Esophagus (tissue), 2 donors: Measurements from ENCODE around the gene ZNF787. TPM values are rescaled to one million over a fixed set of nuclear protein-coding genes. Genes with fewer than 3 reads are reported as not detected.
"Not testable (repeated sequence)": the region's sequence is repeated elsewhere in the genome, so short reads cannot be mapped to it uniquely, and the experiment has no call there.

Experiments used
- H3K27ac ChIP-seq, 2 donors: one replicate each; pipeline ENCODE4 v1.5.1; 2013; ENCODE audit warnings: low read depth in 2 of 2, mild to moderate bottlenecking in 2 of 2, inconsistent platforms in 1 of 2, low read length in 1 of 2, moderate library complexity in 1 of 2
- H3K27me3 ChIP-seq, 2 donors: one replicate each; pipeline ENCODE4 v1.6.1; 2013; ENCODE audit warnings: low read length in 2 of 2, control low read depth in 1 of 2, mild to moderate bottlenecking in 1 of 2; ENCODE audit not compliant: insufficient read depth in 2 of 2, control insufficient read depth in 1 of 2
- H3K36me3 ChIP-seq, 2 donors: one replicate each; pipeline ENCODE4 v1.6.1; 2013; ENCODE audit warnings: low read length in 1 of 2; ENCODE audit not compliant: control insufficient read depth in 2 of 2, insufficient read depth in 2 of 2
- H3K4me1 ChIP-seq, 2 donors: one replicate each; pipeline ENCODE4 v1.6.1; 2013; ENCODE audit warnings: low read length in 1 of 2; ENCODE audit not compliant: control insufficient read depth in 2 of 2, insufficient read depth in 2 of 2
- H3K4me3 ChIP-seq, 2 donors: one replicate each; pipeline ENCODE4 v1.5.1; 2013; ENCODE audit warnings: low read length in 2 of 2, mild to moderate bottlenecking in 2 of 2, low read depth in 1 of 2, moderate library complexity in 1 of 2
- H3K9me3 ChIP-seq, 2 donors: one replicate each; pipeline ENCODE4 v1.6.1; 2013; ENCODE audit warnings: mild to moderate bottlenecking in 2 of 2, low read depth in 1 of 2, low read length in 1 of 2, moderate library complexity in 1 of 2; ENCODE audit not compliant: control insufficient read depth in 2 of 2, insufficient read depth in 1 of 2
- WGBS, 2 donors: extraction: QIAGEN DNeasy Blood & Tissue Kit; methylation state at CpG; one replicate each; pipeline ENCODE4 v1.1.7; 2013; 5-methylcytosine and 5-hydroxymethylcytosine counted together
- polyA plus RNA-seq, 2 donors: library from polyadenylated mRNA; stranded (reverse); fragments of 200-250 nt; gene quantifications; one replicate each; pipeline ENCODE4 v1.2.3, GENCODE V29; 2013
- donor health status: healthy with polysubstance abuse.
- donor health status: Bipolar disorder and iron deficiency.

The ZNF787 gene
- polyA plus RNA-seq, 2 donors = 17.0 to 19.0 TPM

DNA sequence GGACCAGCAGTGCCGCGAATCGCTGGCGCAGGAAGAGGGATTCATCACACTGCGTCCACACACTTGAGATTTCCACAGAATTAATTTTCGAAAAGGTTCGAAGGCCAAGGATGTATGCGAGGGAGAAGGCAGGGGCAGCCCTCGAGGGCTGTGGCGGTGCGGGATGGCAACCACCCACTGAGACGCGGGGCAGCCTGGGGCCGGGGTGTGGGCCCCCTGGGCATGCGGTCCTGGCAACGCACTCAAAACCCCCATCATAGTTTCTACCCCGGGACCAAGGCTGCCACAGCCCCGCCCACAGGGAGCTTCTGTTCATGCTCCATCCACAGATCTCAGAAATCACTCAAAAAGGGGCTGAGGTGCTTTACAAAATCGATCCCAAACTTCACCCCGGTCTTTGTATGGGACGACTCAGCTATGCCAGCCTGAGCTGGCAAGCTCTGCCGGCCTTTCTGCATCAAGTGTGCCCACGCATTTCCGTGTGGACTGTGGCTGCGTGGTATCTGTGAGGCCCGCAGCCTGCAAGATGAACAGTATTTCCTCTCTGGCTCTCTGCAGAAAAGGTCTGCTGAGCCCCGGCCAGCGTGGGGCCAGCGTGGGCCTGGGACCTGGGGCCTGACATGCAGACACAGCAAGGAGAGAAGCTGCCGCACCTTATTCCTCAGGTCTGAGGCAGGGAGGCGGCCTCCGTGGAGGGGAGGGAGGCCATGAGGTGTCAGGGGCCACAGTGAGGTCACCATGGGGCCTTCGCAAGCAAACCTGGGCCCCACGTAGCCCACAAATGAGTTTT lies 19.2 kb downstream of the ZNF787 start:
- 85 to 86% methylated on average over 34 of the region's 34 CpGs for WGBS, 2 donors
- Histone ChIP-seq H3K4me1 (peaks cover 6% of the 10 kb centered on the region in 2 donors), H3K36me3 (peaks cover 0 to 46% of the 10 kb centered on the region in 2 donors)

GRCh38 chr19:56101095-56101494 lies 20.0 kb downstream of the ZNF787 start:
- Histone ChIP-seq H3K4me3 (no peak overlapping the region), H3K9me3 (no peaks in the 10 kb centered on the region), H3K27me3 (no peaks in the 10 kb centered on the region), H3K36me3 (peaks cover 0 to 48% of the 10 kb centered on the region in 2 donors), H3K27ac (no peak overlapping the region), H3K4me1 (peaks cover under 1 to 5% of the 10 kb centered on the region in 2 donors)
- 87% methylated on average over 25 of the region's 25 CpGs for WGBS, 2 donors

More for the DNA sequence above, 19.2 kb downstream of the ZNF787 start:
- H3K27me3 ChIP-seq = no peaks in the 10 kb centered on the region
- H3K4me3 ChIP-seq = no peak overlapping the region
- H3K9me3 ChIP-seq = no peaks in the 10 kb centered on the region
- no peak overlapping the region for H3K27ac ChIP-seq

- Histone ChIP-seq H3K36me3 (peaks cover 0 to 47% of the 10 kb centered on the region in 2 donors), H3K27ac (no peak overlapping the region), H3K4me1 (no peaks in the 10 kb centered on the region), H3K4me3 (no peak overlapping the region), H3K27me3 (no peaks in the 10 kb centered on the region), H3K9me3 (no peaks in the 10 kb centered on the region)
- 88 to 95% methylated on average over 29 to 31 of the region's 31 CpGs for WGBS, 2 donors
These were observed 21.2 kb downstream of the ZNF787 start for GRCh38 chr19:56099638-56100539.

DNA sequence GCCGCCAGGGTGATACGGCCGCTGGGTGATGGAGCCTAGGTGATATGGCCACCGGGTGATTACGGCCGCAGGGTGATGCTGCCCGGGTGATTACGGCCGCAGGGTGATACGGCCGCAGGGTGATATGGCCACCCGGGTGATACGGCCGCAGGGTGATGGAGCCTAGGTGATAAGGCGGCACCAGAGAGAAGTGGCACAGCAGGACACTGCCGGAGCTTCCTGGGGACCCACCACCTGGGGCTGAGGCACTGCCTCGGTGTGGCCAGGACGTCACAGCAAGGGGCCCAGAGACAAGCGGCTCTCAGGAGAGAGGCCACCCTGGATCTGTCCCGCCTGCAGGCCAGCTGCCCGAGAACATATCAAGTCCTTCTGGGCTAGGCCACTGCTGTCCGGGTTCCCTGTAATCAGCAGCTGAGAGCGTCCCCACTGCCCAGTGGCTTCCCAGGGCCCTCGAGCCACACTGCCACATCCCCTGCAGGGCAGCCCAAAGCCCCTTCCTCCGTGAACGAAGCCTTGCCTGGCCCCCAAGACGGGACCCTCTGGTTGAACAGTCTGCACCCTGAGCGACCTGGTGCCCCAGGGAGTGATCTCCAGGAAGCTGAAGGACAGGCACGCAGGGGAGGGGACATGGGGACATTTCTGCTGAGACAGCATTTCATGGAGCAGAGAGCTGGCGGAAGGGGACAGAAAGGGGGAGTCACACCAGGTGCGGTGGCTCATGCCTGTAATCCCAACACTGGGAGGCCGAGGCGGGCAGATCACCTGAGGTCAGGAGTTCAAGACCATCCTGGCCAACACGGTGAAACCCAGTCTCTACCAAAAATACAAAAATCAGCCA lies 22.1 kb downstream of the ZNF787 start:
- Histone ChIP-seq H3K4me3 (no peak overlapping the region), H3K4me1 (no peaks in the 10 kb centered on the region), H3K9me3 (no peaks in the 10 kb centered on the region), H3K27ac (no peak overlapping the region), H3K27me3 (no peaks in the 10 kb centered on the region), H3K36me3 (peaks cover 0 to 48% of the 10 kb centered on the region in 2 donors)
- 95% methylated on average over 31 to 34 of the region's 34 CpGs for WGBS, 2 donors

DNA sequence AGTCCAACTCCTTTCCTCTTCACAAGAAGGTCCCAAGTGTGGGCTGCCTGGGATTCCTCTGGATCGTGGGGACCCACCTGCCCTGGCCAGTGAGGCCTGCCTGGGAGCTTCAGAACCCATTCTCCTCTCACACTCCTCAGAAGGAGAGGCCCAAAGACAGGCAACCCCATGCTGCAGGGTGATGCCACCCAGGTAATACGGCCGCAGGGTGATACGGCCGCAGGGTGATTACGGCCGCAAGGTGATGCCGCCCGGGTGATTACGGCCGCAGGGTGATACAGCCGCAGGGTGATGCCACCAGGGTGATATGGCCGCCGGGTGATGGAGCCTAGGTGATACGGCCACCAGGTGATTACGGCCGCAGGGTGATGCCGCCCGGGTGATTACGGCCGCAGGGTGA lies 22.9 kb downstream of the ZNF787 start:
- H3K36me3 ChIP-seq = peaks cover 0 to 44% of the 10 kb centered on the region in 2 donors
- not testable (repeated sequence) for H3K27me3 ChIP-seq, H3K4me3 ChIP-seq, H3K4me1 ChIP-seq, H3K27ac ChIP-seq, H3K9me3 ChIP-seq
- WGBS, 2 donors = 95% methylated on average over 19 to 21 of the region's 21 CpGs

- WGBS, 2 donors = 89 to 97% methylated on average over 7 of the region's 7 CpGs
- Histone ChIP-seq H3K4me1 (no peaks in the 10 kb centered on the region), H3K27ac (no peak overlapping the region), H3K4me3 (no peak overlapping the region), H3K36me3 (peaks cover 0 to 42% of the 10 kb centered on the region in 2 donors), H3K9me3 (no peaks in the 10 kb centered on the region), H3K27me3 (no peaks in the 10 kb centered on the region)
These were observed 23.3 kb downstream of the ZNF787 start for GRCh38 chr19:56097776-56098175.

- Histone ChIP-seq H3K27ac (no peak overlapping the region), H3K27me3 (no peaks in the 10 kb centered on the region), H3K36me3 (peaks cover 0 to 39% of the 10 kb centered on the region in 2 donors), H3K4me1 (no peaks in the 10 kb centered on the region), H3K9me3 (no peaks in the 10 kb centered on the region), H3K4me3 (no peak overlapping the region)
- 85 to 87% methylated on average over 23 of the region's 23 CpGs for WGBS, 2 donors
These were observed 23.8 kb downstream of the ZNF787 start for GRCh38 chr19:56097306-56097705.

GRCh38 chr19:56096665-56097064 lies 24.4 kb downstream of the ZNF787 start:
- no peak overlapping the region for H3K27ac ChIP-seq
- no peaks in the 10 kb centered on the region for H3K27me3 ChIP-seq
- H3K4me1 ChIP-seq = no peaks in the 10 kb centered on the region
- H3K4me3 ChIP-seq = no peak overlapping the region
- no peaks in the 10 kb centered on the region for H3K9me3 ChIP-seq
- 87 to 89% methylated on average over 13 of the region's 13 CpGs for WGBS, 2 donors
- H3K36me3 ChIP-seq = peaks cover 0 to 36% of the 10 kb centered on the region in 2 donors

DNA sequence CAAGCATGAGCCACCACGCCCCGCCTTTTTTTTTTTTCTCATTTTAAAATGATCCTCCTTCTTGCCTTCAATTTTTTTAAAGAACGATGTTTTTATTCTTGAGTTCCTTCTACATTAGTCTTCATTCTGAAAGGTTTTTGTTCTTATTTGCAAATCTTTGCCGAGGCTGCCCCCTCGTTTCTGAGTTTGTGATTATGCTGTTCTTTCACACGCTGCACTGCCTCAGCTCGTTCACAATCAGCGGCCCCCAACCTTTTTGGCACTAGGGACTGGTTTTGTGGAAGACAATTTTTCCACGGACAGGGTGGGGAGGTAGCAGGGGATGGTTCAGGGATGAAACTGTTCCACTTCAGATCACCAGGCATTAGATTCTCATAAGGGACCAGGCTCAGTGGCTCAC lies 26.6 kb downstream of the ZNF787 start:
- Histone ChIP-seq H3K27me3 (no peaks in the 10 kb centered on the region), H3K4me3 (no peak overlapping the region), H3K27ac (no peak overlapping the region), H3K9me3 (no peaks in the 10 kb centered on the region), H3K4me1 (peaks cover 0 to 5% of the 10 kb centered on the region in 2 donors), H3K36me3 (peaks cover 0 to 19% of the 10 kb centered on the region in 2 donors)
- 84% methylated on average over 9 of the region's 9 CpGs for WGBS, 2 donors
